GM19043 (cell line): ENCODE measurements around the gene RAMP1.

Source experiments
- ATAC-seq: cut with Tn5 transposase; IDR thresholded peaks from one replicate; pipeline ENCODE4 v1.9.1; 2021; ENCODE audit warnings: low read depth; ENCODE audit not compliant: unreplicated experiment

Gene RAMP1

DNA sequence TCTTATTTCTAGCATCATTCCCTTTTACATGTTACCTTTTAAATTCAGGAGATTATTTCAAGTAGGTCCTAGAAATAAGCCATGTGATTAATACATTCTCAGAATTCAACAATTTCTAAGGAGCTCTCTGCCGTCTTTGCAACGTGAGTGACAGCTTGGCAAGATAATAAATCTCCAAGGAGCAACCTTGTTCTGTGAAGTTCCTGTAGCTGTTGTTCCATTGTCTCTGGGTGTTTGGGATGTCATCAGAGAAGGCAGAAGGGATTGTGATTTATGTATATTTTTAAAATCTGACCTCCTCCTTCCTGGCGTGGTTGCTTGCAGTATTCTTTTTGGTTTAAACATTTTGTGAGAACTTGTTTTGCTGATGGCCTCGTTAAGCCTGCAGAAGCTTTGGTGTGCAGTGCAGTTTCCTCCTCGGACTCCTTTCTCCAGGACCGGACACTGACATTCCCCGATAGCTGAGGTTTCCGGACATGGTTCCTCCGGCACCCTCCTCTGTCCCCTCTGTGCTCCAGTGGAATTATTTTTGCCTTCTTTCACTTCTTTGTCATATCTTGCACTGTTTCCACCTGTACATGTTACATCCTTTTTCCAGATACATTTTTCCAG is 33.7 kb downstream of the RAMP1 start:
- no peak for ATAC-seq

DNA sequence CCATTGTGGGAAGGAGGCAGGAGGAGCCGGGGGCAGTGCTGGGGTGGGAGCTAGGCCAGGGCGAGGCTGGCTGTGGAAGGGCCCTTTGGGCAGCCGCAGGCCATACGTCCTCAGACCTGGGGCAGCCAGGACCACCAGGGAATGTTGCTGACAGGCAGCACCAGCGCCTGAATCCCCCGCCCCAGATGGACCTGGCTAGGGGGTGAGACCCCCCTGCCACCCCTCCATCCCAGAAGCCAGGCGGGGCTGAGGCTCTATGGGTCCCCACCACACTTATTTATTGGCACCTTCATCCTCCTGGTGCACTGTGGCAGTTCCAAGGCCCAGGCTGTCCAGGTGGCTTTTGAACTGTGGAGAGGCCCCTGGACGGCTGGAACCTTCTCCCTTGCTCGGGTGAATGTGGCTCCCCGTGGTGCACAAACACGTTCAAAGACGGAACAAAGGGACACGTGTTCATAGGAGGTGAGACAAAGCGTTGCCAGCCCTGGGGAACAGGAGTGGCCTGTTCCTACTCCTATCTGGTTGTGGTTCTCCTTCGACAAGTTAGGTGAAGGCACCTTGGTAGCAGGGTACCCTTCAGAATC is 35.1 kb downstream of the RAMP1 start:
- ATAC-seq: no peak

DNA sequence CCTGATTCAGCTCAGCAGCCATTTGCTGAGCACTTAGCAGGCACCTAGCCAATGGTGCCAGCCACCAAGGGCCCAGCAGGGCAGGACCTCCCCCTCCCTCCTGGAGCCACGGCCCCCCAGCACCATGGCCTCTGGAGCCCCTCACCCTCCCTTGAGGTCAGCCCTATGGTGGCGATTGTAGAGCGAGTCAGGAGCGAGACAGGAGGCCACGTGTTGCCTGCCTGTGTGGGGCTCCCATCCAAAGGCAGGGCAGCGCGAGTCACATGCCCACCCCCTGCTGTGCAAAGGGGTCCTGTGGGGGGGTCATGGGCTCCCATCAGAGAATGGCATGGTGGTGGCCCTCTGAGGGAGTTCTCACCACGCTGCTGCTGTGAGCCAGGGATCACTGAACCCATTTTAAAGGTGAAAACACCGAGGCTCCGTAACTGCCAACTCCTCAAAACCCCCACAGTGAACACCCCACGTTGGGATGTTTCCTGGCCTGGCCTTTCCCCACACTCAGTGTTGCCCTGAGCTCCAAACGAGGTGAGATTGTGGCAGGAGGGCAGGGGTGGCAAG is 35.6 kb downstream of the RAMP1 start:
- ATAC-seq: no peak

- ATAC-seq: no peak
Measured at GRCh38 chr2:237895544-237896506, 36.4 kb downstream of the RAMP1 start.

DNA sequence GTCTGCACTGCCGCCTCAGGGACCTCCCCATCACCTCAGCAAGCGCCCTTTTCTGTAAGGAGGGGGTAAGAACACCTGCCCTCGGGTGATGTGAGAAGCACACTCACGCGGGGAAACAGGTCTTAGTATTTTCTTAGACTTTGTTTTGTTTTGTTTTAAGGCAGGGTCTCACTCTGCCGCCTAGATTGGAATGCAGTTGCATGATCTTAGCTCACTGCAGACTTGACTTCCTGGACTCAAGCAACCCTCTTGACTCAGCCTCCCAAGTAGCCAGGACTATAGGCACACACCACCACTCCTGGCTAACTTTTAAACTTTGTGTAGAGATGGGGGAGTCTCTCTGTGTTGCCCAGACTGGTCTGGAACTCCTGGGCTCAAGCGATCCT is 37.1 kb downstream of the RAMP1 start:
- ATAC-seq: no peak

- no peak for ATAC-seq
Measured at GRCh38 chr2:237896956-237897355, 37.5 kb downstream of the RAMP1 start.

GRCh38 chr2:237898057-237898414 is 38.6 kb downstream of the RAMP1 start:
- ATAC-seq: peak; percentile 7

DNA sequence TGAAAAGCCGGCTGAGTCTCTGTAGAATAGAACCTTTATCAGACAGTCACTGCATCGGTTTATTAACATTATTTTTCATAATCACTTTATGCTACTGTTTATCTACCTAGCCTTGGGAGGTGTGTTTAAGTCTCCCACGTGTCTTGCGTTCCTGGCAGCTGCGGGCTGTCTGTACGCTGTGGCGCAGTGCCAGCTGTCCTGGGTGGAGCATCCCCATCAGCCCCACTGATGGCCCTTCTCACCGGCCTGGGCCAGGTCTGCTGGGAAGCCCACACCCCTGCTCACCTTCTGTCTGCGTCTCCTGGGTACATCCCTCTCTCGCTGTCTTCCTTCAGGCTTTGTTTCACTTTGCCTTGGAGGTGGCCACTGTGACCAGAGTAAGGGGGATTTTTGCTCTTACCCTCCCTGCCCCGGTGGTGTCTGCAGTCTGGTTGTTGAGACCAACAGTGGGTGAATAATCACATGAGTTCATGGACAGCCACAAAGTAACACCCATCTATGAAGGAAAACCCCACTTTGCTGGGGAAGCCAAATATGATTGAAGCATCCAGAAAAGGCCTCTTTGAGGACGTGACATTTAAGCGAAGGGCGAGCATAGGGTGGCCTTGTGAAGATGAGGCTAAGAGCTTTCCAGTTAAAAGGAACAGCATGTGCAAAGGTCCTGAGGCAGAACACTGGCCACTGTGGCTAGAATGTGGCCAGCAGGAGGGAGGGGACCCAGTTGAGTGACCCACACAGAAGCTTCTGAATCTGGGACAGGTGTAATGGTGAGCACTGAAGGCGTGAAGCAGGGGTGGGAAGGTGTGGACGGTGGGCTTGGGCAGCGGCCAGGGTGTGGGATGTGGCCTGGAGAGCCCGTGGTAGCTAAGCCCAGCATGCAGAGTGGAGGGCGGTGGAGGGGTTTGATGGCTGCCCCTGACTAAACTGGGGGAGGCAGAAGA is 41.7 kb downstream of the RAMP1 start:
- no peak for ATAC-seq

DNA sequence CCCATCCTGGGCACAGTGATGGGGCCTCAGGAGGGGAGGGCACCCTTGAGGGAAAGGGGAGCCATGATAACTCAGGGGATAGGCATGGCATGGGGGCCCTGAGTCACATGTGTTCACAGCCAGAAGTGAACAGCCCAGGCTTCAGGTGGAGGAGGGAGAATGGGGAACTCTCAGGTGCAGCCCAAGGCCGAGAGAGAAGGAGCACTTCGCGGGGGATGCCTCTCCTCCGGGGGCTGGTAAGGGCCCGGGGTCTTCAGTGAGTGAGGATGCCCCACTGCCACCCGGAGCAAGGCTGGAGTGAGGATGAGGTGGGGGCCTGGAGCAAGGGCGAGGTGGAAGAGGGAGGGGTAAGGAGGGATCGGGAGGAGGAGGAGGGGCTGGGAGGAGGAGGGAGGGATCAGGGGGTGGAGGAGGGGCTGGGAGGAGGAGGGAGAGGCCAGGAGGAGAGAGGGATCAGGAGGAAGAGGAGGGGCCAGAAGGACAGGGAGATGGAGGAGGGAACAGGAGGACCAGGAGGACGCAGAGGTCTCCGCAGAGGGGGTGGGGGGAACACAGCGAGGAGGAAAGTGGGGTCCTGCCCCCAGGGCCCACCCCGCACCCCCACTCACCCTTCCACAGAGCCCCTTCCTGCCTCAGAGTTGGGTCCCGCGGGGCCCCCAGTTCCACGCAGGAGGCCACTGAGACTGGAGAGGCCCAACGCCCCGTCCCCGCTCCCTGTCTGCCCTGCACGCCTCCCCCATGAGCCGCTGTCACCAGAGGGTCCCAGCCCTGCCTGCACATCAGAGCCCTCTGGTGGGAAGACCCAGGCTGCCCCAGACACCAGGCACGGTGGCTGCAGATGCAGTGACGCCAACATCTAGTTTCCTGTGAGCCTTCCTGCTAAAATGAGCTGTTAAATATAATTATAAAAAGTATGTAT is 42.8 kb downstream of the RAMP1 start:
- no peak for ATAC-seq

DNA sequence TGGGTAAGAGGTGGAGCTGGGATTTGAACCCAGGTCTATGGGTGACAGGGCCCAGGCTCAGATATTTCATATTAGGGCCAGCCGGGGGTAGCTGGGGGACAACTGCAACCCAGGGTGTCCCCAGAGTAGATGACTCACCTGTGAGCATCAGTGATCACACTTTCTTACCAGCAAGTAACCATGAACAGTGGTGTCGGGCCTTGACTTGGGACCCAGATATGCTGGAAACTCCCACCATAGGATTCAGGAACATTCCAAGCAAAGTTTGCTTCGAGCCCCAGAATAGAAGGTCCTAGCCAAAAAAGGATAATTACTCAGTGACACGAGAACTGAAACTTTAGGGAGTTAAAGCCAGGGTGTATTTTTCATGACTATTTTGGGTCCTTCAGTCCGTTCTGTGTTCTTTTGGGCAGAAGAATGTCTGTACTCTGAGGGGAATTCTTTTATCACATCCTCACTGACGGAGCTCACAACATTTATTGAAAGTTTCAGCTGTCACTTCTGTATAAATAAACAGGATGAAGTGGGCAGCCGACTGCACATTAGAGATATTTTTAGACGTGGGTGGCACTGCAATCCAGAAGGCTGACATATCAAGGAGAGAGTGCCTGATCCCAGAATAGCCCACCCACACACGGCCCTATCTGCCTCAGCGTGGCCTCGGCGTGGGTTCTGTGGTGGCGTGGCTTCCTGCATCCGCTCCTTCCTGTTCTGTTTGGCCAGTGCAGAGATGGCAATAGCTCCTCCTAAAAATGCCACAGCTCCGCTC is 45.6 kb downstream of the RAMP1 start:
- ATAC-seq: no peak

DNA sequence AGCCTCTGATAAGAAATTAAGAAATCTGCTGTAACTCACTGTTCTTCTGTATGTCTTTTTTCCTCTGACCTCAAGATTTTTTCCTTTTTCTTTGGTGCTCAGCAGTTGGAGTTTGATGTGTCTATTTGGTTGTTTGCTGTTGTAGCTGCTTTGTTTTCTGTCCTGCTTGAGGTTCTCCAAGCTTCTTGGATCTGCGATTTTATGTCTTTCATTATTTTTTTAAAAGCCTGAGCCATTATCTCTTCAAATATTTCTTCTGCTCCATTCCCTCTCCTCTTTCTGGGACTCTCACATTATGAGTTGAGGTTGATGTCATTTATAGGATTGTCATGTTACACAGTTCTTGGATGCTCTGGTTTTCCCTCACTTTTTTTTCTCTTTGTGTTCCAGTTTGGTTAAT is 47.7 kb downstream of the RAMP1 start:
- ATAC-seq: no peak

GRCh38 chr2:237909075-237909695 is 49.8 kb downstream of the RAMP1 start:
- ATAC-seq: no peak

GRCh38 chr2:237909801-237910475 is 50.5 kb downstream of the RAMP1 start:
- ATAC-seq: no peak

- no peak for ATAC-seq
Measured at GRCh38 chr2:237910576-237911362, 51.3 kb downstream of the RAMP1 start.

- ATAC-seq: no peak
Measured at GRCh38 chr2:237911363-237912017, 52.1 kb downstream of the RAMP1 start.
